GM18868 (cell line): ENCODE measurements around the gene TIMMDC1.
A peak's percentile ranks its signal among the peaks of the same experiment; 100 is the strongest.
"Not testable (repeated sequence)": the region's sequence is repeated elsewhere in the genome, so short reads cannot be mapped to it uniquely, and the experiment has no call there.

ENCODE experiments used
- ATAC-seq: cut with Tn5 transposase; IDR thresholded peaks from one replicate; pipeline ENCODE4 v1.9.1; 2021; ENCODE audit warnings: mild to moderate bottlenecking, moderate library complexity; ENCODE audit not compliant: unreplicated experiment

Gene TIMMDC1

DNA sequence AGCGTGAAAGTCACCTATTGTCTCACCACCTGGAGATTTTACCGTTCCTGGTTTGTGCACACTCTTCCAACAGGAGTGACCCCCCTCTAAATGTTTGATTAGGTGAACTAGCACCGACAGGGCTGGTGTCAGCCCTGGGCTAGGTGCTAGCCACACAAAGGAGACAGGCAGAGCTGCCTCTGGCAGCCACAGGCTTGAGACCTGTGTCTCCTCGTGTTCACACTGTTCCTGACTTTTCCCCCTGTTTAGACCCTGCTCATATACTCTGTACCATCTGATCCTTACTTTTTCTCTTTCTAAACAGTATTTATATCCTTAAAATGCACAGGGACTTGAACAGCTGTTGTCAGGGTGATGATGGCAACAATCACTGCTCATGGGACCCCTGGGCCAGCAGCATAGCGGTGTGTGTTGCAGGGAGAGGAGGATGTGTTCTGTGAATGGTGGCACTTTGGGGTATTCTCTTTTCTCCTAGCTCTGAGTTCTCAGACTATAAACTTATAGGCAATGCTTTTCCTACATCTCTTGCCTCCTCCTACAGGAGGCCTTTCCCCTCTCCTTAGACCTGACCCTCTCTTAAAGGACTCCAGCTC lies 55.6 kb downstream of the TIMMDC1 start:
- no peak for ATAC-seq

DNA sequence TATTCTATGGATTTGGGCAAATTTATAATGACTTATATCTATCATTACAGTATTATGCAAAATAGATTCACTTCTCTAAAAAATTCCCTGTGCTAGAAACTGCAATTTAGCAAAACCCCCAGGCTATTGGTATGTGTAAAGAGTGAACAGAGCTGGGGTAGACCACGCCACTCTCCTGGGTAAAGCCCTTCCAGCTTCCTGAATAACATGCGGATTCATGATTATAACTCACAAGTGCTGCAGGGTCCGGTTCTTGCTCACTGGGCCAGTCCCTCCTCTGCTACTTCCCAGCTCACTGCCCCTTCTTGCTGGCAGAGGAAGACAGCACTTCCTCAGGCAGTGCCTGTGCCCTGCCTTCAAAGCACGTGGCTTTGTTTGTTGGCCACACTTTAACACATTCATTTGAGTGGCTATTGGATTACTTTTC lies 57.0 kb downstream of the TIMMDC1 start:
- peak; percentile 10 for ATAC-seq

DNA sequence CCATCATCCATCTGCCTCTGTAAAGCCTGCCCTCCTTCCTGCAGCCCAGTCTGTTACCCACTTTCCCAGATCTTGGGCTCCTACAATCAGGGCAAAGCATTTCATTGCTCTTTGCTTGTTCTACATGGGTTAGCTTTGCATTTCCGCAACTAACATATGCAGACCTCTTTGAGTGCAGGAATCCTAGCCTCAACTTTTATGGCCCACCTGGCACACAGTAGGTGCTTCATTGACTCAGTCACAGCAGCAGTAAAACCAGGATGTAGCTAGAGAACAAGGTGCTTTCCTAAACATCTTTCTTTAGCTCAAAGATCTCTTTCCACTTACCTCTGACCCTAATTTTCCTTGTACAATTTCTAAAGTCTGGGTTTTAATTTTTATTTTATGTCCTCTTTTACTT lies 57.6 kb downstream of the TIMMDC1 start:
- ATAC-seq, result no peak

DNA sequence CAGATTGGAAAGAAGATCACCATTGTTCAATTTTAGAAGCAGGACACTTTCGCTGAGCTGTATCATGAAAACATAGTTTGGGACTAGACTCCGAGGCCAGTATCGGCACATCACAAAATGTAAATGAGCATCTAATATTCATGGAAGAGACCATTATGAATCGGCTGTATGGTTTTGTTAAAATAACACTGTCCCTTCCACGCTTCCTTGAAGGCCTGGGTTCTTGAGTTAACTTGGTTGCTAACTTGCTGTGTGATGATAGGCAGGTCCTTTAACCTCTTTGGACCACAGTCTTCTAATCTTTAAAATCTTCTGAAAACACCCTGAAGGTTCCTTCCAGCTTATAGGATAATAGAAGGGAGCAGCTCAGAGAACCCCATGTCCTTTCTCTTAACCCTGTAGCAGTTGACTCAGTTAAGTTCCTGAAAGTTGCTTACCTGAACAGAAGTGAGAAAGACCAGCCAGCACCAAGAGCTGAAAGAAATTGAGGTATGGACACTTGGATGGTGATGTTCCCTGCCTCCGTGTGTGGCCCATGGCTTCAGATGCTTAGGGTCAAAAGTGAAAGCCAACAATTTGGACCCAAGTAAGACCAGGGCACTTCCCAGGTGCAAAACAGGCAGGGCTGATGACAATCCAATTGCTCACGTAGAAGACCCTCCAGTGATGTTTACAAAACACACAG lies 59.0 kb downstream of the TIMMDC1 start:
- no peak for ATAC-seq

DNA sequence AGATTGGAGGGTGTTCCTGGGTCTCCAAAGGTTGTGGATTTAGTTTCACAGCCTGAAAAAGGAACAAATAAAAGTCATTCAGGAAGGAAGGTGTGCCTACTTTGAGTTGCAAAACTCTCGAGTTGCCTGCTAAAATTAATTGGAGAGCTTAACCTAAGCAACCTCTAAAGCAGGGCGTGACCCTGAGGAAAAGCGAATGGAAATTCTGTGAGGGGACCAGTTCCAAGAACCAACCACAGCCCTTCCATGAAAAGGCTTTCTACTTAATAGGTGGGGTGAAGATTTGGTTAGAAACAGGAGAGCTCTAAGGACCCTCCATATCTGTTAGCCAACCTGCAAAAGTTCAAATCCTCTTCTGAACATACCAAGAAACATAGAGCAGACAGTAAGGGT lies 59.5 kb downstream of the TIMMDC1 start:
- ATAC-seq, result no peak

DNA sequence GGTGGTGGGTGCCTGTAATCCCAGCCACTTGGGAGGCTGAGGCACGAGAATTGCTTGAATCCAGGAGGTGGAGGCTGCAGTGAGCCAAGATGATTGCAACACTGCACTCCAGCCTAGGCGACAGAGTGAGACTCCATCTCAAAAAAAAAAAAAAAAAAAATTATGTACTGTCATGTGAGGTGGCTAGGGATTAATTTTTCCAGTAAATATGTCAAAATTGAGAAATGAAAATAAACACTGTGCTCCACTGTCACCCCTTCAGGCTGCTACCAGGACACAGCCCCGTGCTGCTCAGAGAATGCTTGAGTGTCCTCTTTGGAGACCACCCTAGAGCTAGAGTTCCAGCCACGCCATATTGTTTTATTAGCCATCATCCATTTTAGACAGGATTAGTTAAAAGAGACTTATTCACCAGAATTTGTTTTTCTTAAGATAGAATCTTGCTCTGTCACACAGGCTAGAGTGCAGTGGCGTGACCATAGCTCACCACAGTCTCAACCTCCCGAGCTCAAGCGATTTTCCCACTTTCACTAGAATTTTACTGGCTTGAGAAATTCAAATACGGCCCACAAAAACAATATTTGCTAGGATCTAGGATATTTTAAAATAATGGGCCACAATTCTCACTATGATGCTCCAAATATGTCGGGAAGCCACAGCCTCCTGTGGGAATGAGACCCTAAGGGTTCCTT lies 60.4 kb downstream of the TIMMDC1 start:
- no peak for ATAC-seq

DNA sequence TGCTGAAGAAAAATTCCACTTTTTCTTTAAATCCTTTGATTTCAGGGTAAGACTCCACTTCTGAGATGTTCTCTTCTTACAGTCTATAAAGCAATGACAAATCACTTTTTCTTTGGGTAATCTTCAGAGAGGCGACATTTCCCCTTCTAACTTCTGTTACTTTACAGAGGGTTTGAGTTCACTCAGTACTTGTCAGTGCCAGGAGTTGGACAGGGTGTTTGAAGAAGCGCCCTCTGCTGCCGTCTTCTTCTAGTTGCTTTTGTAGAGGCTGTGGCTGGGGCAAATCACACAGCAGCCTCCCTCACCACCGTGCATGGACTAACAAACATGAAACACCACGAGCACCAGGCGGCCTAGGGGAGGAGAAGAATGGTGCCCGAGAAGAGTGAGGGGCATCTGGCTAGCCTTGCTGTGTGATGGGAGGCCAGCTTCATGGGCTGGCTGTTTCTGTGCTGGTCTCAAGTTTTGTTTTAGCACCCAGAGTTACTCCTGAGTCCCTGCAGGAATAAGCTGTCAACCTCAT lies 61.2 kb downstream of the TIMMDC1 start, which contains the start of gene CD80:
TSS of gene CD80 (minus strand) at position 174 of the 523 bp plus-strand sequence. CDS start 1,886 bp downstream, outside the sequence.
- ATAC-seq, result peak; percentile 54

DNA sequence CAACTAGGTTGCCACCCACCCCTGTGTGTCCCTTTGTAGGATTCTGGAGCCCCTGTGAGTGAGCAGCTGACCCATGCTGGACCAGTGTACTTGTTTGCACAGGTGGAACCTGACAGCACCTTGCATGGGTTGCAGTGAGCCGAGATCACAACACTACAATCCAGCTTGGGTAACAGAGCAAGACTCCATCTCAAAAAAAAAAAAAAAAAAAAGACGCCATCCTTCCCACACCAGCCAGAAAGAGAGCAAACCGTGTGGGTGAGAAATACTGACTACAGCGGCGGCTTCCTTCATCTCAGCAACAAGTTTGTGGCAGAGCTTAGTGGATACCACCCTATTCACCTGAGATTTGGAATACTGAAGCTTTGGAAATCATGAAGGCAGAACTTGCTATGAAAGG lies 61.8 kb downstream of the TIMMDC1 start:
- ATAC-seq, result no peak

DNA sequence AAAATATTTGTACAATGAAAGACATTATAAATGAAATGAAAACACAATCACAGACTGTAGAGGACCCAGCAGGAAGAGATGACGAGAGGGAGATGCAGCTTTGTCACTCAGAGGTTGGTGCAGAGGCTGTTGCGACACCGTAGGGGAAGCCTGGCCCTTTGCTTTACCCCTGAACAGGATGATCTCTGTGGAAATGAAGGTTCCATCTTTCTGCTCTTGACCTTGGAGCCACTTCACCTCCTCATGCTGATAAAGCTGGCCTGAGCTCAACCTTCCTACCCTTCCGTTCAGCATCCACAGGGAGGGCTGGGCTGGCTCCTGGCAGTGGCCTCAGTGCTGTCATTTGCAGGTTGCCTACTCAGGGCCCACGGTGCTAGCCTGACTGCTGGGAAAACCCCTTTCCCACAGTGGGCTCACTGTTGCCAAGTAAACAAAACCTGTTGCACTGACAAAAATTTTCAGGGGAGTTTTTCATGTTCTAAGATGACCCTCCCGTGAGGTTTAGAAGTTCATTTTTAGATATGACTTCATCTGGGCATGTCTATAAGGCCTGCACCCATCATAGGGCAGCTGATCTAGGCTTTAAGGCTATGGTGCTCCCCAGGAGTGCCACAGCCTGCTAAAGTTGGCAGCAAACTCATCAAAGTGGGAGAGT lies 64.1 kb downstream of the TIMMDC1 start:
- peak; percentile 75 for ATAC-seq

DNA sequence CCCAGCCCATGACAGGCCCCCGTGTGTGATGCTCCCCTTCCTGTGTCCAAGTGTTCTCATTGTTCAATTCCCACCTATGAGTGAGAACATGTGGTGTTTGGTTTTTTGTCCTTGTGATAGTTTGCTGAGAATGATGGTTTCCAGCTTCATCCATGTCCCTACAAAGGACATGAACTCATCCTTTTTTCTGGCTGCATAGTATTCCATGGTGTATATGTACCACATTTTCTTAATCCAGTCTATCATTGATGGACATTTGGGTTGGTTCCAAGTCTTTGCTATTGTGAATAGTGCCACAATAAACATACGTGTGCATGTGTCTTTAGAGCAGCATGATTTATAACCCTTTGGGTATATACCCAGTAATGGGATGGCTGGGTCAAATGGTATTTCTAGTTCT lies 65.0 kb downstream of the TIMMDC1 start:
- ATAC-seq, result not testable (repeated sequence)

DNA sequence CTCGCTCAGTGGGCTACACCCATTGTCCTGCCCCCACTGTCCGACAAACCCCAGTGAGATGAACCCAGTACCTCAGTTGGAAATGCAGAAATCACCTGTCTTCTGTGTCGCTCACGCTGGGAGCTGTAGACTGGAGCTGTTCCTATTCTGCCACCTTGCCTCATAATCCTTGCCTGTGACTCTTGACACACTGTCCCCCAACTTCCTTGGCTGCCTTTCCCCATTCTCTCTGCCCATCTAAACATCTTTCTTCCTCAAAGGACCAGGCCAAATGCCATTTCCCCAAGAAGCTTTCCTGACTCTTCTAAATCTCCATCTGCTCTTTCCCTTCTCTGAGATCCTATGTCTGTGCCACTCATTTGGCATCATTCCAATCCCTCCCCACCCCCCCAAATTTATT lies 70.8 kb downstream of the TIMMDC1 start:
- no peak for ATAC-seq

DNA sequence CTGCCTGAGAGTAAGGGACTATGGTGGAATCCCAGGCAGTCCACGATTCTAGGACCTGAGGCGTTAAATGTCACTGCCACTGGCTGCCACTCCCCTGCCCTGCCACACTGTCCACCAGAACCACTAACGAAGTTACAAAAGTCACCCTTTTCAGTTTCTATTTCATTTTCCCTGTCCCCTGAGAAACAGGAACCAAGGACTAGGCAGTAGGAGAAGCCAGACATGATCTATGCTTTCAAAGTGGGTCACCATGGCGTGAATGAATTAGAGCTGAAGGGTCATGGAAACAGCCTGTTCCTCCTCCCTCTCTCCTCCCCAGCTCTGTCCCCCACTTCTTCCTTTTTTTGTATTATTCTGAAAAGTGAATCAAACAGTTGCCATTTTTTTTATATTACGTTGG lies 71.9 kb downstream of the TIMMDC1 start:
- peak; percentile 63 for ATAC-seq

DNA sequence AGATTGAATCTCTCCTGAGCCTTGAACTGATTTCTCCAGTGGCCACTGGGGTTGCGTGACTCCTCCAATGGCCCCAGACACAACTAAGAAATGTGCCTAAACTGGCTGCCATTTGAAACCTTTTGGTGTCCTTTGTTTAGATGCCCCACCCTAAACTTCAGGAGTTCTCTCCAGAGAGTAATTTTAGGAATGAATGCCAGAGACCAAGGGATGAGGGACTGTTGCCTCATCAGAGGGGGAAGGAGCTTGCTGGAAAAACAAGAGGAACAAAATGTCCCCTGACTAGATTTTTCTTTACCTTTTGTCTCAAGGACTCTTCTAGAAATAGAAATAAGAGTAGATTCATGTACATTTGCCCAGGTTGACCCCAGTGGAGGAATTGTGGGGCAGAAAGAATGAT lies 72.9 kb downstream of the TIMMDC1 start:
- no peak for ATAC-seq

DNA sequence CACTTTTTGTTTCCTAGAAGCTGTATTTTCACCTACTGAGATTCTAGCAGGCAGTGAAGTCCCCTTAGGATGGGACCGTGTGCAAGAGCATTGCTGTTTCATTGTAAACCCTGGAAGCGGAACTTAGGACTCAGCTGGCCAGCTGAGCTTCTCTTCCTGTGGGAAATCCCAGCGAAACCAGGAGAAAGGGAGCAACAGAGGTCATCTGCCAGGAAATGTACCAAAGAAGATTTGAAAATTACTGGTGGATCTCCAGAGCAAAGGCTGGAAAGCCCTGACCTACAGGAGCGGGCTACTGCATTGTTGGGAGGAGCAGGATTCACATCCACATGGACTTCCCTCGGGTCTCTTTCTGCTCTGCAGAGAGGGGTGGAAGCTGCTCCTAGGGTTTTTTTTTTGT lies 73.3 kb downstream of the TIMMDC1 start:
- ATAC-seq, result no peak
